Lower leg skin (tissue), 4 donors: ENCODE results near the gene CRTC1. TPM values are rescaled to one million over a fixed set of nuclear protein-coding genes. Genes with fewer than 3 reads are reported as not detected.
"Not testable (repeated sequence)": the region's sequence is repeated elsewhere in the genome, so short reads cannot be mapped to it uniquely, and the experiment has no call there.

Experiments
- DNase-seq, 2 donors: peaks; one replicate each; pipeline ENCODE4 v3.0.0-alpha.2; 2019; ENCODE audit warnings: low spot score in 2 of 2
- H3K4me3 ChIP-seq: fragments of 200-600 bp; sonication (generic); 2 replicates; pipeline ENCODE4 v1.5.1; 2017; ENCODE audit warnings: mild to moderate bottlenecking, low read depth; ENCODE audit not compliant: poor library complexity, severe bottlenecking
- CTCF ChIP-seq, 3 donors: fragments of 450-650 bp; IDR thresholded peaks; one replicate each; pipeline ENCODE4 v1.5.1; 2016; ENCODE audit warnings: antibody characterized with exemption in 3 of 3, mild to moderate bottlenecking in 3 of 3, moderate library complexity in 2 of 3
- POLR2A ChIP-seq, 2 donors: fragments of 450-650 bp; IDR thresholded peaks; one replicate each; pipeline ENCODE4 v1.6.1; 2016 to 2017; ENCODE audit warnings: antibody characterized with exemption in 2 of 2, mild to moderate bottlenecking in 1 of 2, moderate library complexity in 1 of 2
- WGBS, 2 donors: methylation state at CpG; one replicate each; pipeline ENCODE4 v1.1.5; 2018; 5-methylcytosine and 5-hydroxymethylcytosine counted together
- intact Hi-C: fragments of 100-400 bp; cut with DNase I; formaldehyde crosslinking; loops from one replicate; pipeline ENCODE4 v1.15.0; 2023; ENCODE audit warnings: low total_unique reads
- total RNA-seq, 4 donors: library from RNA; depleted of rRNA; stranded (reverse); fragments of >200 nt; gene quantifications; one replicate each; pipeline ENCODE4 v1.1.0, GENCODE V29; 2016

Gene CRTC1
- total RNA-seq, 4 donors from 2014 or later = 2.1 to 5.5 (median 4.2) TPM

GRCh38 chr19:18723871-18724377 is 40.4 kb downstream of the CRTC1 start:
- DNase-seq = no peak
- no peak for TF ChIP-seq POLR2A (IDR thresholded peaks at IDR 0.05)
- TF ChIP-seq CTCF (IDR thresholded peaks at IDR 0.05) = no peak
- H3K4me3 ChIP-seq = no peak overlapping the region
- intact Hi-C loops = no loop called here
- 83 to 88% methylated on average over 20 to 21 of the region's 21 CpGs for WGBS, 2 donors

DNA sequence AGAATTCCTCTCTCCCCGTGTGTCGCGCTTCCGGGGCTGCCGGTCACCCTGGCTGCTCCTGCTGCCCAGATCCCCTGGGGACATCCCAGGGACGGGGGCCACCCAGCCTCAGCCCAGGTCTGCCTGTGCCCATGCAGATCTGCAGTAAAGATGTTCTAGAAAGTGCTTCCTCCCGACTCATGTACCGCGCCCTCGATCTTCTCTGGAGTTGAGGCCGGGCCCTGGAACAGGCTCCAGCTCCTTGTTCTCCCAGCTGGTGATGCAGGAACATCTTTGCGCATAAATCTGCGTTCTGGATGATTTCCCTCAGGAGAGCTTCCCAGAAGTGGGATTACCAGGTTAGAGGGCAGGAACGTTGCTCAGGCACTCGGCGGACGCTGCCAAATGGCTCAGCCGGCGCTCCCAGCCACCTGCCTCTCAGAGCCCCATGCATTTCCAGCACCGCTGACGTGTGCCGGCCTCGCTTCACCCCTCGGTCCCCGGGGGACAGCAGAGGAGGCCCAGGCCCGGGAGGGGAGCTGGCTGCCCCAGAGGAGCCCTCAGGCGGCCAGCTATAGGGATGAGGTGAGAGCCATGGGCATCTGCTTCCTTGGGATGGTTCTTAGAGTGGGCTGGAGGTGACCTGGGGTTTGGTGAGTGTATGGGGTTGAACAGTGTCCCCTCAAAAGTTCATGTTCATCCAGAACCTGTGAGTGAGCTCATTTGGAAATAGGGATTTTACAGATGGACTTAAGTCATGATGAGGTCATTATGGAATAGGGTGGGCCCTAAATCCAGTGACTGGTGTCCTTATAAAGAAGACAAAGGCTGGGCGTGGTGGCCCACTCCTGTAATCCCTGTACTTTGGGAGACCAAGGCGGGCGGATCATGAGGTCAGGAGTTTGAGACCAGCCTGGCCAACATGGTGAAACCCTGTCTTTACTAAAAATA is 42.6 kb downstream of the CRTC1 start:
- H3K4me3 ChIP-seq = no peak overlapping the region
- intact Hi-C loops = no loop called here
- 86 to 92% methylated on average over 24 to 30 of the region's 30 CpGs for WGBS, 2 donors
- TF ChIP-seq POLR2A (IDR thresholded peaks at IDR 0.05) = no peak
- no peak for TF ChIP-seq CTCF (IDR thresholded peaks at IDR 0.05)
- no peak for DNase-seq

DNA sequence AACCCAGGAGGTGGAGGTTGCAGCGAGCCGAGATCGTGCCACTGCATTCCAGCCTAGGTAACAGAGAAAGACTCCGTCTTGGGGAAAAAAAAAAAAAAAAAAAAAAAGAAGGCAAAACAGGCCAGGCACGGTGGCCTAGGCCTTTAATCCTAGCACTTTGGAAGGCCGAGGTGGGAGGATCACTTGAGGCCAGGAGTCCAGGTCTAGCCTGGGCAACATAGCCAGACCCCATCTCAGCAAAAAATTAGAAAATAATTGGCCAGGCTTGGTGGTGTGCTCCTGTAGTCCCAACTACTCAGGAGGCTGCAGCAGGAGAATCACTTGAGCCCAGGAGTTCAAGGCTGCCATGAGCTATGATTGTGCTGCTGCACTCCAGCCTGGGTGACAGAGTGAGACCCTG is 43.4 kb downstream of the CRTC1 start:
- H3K4me3 ChIP-seq = no peak overlapping the region
- no peak for TF ChIP-seq CTCF (IDR thresholded peaks at IDR 0.05)
- no peak for TF ChIP-seq POLR2A (IDR thresholded peaks at IDR 0.05)
- DNase-seq = no peak
- intact Hi-C loops = no loop called here
- WGBS, 2 donors = 78 to 98% methylated on average over 6 of the region's 6 CpGs

DNA sequence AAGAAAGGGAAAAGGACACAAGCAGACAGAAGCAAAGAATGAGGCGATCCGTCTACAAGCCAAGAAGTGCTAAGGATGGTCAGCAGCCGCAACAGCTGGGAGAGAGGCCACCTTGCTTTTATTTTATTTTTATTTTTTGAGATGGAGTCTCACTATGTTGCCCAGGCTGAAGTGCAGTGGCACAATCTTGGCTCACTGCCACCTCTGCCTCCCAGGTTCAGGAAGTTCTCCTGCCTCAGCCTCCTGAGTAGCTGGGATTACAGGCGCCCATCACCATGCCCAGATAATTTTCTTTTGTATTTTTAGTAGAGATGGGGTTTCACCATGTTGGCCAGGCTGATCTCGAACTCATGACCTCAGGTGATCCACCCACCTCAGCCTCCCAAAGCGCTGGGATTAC is 44.1 kb downstream of the CRTC1 start:
- whole genome bisulfite sequencing, 2 donors = 97 to 99% methylated on average over 6 of the region's 6 CpGs
- DNase-seq, H3K4me3 ChIP-seq, intact Hi-C loops: not testable (repeated sequence)

DNA sequence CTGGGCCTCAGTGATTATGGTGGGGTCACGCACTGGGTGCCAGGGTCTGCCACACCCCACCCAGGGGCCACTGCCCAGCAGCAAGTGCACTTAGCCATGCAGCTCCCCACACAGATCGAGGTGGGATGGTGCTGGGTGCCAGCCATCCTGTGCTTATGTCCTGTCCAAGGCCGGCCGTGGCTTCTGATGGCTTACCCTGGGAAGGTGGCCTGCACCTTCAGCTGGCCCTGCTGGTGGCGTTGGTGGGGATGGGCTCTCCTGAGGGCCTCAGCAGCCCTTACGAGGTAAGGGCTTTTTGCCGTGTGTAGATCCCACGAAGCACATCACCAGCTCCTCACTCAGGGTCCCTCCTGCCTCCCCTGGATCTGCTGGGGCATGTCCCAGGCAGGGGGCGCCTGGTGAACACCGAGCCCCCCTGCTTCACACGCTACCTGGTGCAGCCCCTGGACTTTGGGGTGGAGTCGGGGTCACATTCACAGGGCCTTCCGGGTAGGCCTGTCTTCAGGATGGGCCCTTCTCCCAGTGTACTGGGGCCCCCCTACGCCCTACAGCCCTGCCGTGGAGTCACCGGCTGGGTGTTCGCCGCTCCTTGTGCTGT is 46.6 kb downstream of the CRTC1 start:
- WGBS, 2 donors = 91 to 98% methylated on average over 12 to 18 of the region's 18 CpGs
- DNase-seq = no peak
- no peak overlapping the region for H3K4me3 ChIP-seq
- TF ChIP-seq CTCF (IDR thresholded peaks at IDR 0.05) = no peak
- intact Hi-C loops = no loop called here

DNA sequence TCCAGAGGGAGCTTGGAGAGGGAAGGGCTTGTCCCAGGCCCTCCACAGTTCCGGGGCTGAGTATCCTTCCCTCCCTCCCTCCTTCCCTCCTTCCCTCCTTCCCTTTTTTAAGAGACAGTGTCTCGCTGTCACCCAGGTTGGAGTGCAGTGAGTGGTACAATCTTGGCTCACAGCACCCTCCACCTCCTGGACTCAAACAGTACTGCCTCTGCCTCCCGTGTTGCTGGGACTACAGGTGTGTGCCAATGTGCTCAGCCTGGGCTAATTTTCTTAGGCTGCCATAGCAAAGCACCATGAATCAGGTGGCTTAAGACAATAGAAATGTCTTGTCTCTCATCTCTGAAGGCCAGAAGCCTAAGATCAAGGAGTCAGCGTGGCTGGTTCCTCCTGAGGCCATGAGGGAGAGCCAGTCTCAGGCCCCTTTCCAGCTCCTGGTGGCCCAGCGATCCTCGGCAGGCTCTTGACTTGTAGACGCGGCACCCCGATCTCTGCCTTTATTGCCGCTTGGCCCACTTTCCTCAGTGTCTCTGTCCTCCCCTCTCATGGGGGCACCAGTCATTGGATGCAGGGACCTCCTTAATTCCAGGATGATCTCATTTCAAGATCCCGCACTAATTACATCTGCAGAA is 47.5 kb downstream of the CRTC1 start:
- TF ChIP-seq POLR2A (IDR thresholded peaks at IDR 0.05) (no peak), CTCF (IDR thresholded peaks at IDR 0.05) (no peak)
- WGBS, 2 donors = 95 to 96% methylated on average over 11 of the region's 11 CpGs
- intact Hi-C loops = no loop called here
- no peak overlapping the region for H3K4me3 ChIP-seq
- DNase-seq = no peak
